ENCODE results near the gene TNS3. TPM values are rescaled to one million over a fixed set of nuclear protein-coding genes. Genes with fewer than 3 reads are reported as not detected.

The TNS3 gene
- polyA plus RNA-seq, 1 of the 3 experiments (the other 2 are of a cell fraction) = 72.3 TPM

- Histone ChIP-seq H3K36me3 (replicated peaks in 1 of 2; ENCODE audit: control insufficient read depth in 1 of 2, insufficient read depth in 2 of 2, low read length in 1 of 2) (peaks cover 0 to 19% of the 10 kb centered on the region in 2 experiments), H3K27me3 (ENCODE audit: insufficient read depth) (no peaks in the 10 kb centered on the region), H3K4me2 (no peak overlapping the region), H3K4me3 (ENCODE audit: low read depth in 2 of 2, low read length in 1 of 2) (no peak overlapping the region), H3K4me1 (ENCODE audit: control insufficient read depth in 1 of 2, insufficient read depth in 2 of 2, low read depth in 1 of 2, low read length in 1 of 2) (peaks cover 0 to 11% of the 10 kb centered on the region in 2 experiments; a peak in 2 of 4 replicates), H3K79me2 (ENCODE audit: insufficient read depth) (peaks cover 32% of the 10 kb centered on the region), H3K9ac (no peak overlapping the region), H3F3A (replicated peaks; ENCODE audit: insufficient read depth) (no peaks in the 10 kb centered on the region), H3K9me2 (no peaks in the 10 kb centered on the region), H3K9me3 (no peaks in the 10 kb centered on the region), H4K20me1 (ENCODE audit: insufficient read depth) (peaks cover 6% of the 10 kb centered on the region; the same call in 1 of the 2 replicates), H3K27ac (ENCODE audit: low read depth in 2 of 2, low read length in 1 of 2) (no peak overlapping the region), H2AFZ (ENCODE audit: low read depth) (no peak overlapping the region)
- CTCF ChIA-PET = interaction anchor here (1.0 to 4.0 kb wide), 4 partner anchors 14 to 376 kb away, joined by 3 to 23 read pairs (median 14); no protein-coding TSS in a partner anchor
- no peak for TF ChIP-seq TCF12 (IDR thresholded peaks at IDR 0.05)
- TF ChIP-seq, protein P1, sequence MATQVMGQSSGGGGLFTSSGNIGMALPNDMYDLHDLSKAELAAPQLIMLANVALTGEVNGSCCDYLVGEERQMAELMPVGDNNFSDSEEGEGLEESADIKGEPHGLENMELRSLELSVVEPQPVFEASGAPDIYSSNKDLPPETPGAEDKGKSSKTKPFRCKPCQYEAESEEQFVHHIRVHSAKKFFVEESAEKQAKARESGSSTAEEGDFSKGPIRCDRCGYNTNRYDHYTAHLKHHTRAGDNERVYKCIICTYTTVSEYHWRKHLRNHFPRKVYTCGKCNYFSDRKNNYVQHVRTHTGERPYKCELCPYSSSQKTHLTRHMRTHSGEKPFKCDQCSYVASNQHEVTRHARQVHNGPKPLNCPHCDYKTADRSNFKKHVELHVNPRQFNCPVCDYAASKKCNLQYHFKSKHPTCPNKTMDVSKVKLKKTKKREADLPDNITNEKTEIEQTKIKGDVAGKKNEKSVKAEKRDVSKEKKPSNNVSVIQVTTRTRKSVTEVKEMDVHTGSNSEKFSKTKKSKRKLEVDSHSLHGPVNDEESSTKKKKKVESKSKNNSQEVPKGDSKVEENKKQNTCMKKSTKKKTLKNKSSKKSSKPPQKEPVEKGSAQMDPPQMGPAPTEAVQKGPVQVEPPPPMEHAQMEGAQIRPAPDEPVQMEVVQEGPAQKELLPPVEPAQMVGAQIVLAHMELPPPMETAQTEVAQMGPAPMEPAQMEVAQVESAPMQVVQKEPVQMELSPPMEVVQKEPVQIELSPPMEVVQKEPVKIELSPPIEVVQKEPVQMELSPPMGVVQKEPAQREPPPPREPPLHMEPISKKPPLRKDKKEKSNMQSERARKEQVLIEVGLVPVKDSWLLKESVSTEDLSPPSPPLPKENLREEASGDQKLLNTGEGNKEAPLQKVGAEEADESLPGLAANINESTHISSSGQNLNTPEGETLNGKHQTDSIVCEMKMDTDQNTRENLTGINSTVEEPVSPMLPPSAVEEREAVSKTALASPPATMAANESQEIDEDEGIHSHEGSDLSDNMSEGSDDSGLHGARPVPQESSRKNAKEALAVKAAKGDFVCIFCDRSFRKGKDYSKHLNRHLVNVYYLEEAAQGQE (IDR thresholded peaks at IDR 0.05; ENCODE audit: low read depth, low read length) = peak; percentile 78; the same call in 1 of the 2 replicates
- WGBS (ENCODE audit: low lambda C conversion rate) = 93% methylated on average over 8 of the region's 8 CpGs
- POLR2A ChIA-PET = no interaction called here
- no peak for DNase-seq
Measured at GRCh38 chr7:47443049-47443448, 138.9 kb downstream of the TNS3 start.

GRCh38 chr7:47442605-47442865, 139.4 kb downstream of the TNS3 start:
- Histone ChIP-seq H4K20me1 (ENCODE audit: insufficient read depth) (peaks cover 6% of the 10 kb centered on the region; the same call in 1 of the 2 replicates), H3K27me3 (ENCODE audit: insufficient read depth) (no peaks in the 10 kb centered on the region), H3K4me2 (no peak overlapping the region), H2AFZ (ENCODE audit: low read depth) (no peak overlapping the region), H3K36me3 (replicated peaks in 1 of 2; ENCODE audit: control insufficient read depth in 1 of 2, insufficient read depth in 2 of 2, low read length in 1 of 2) (peaks cover 0 to 22% of the 10 kb centered on the region in 2 experiments), H3K4me3 (ENCODE audit: low read depth in 2 of 2, low read length in 1 of 2) (no peak overlapping the region), H3K9me2 (no peaks in the 10 kb centered on the region), H3F3A (replicated peaks; ENCODE audit: insufficient read depth) (no peaks in the 10 kb centered on the region), H3K79me2 (ENCODE audit: insufficient read depth) (peaks cover 32% of the 10 kb centered on the region), H3K27ac (ENCODE audit: low read depth in 2 of 2, low read length in 1 of 2) (no peak overlapping the region), H3K9me3 (no peaks in the 10 kb centered on the region), H3K4me1 (ENCODE audit: control insufficient read depth in 1 of 2, insufficient read depth in 2 of 2, low read depth in 1 of 2, low read length in 1 of 2) (peaks cover 0 to 11% of the 10 kb centered on the region in 2 experiments; a peak in 2 of 4 replicates), H3K9ac (no peak overlapping the region)
- TF ChIP-seq IRF3 (IDR thresholded peaks at IDR 0.05; ENCODE audit: low read depth, low read length) (no peak), CHD2 (IDR thresholded peaks at IDR 0.05; ENCODE audit: low read length, partially characterized antibody) (no peak), GATA2 (CRISPR knock-in tag; IDR thresholded peaks at IDR 0.05) (no peak), TCF12 (IDR thresholded peaks at IDR 0.05) (no peak), EP300 (IDR thresholded peaks at IDR 0.05; ENCODE audit: borderline replicate concordance in 1 of 2, low read depth in 1 of 2, low read length in 1 of 2) (no peak), GABPA (IDR thresholded peaks at IDR 0.05; ENCODE audit: low read depth) (no peak), SMC3 (IDR thresholded peaks at IDR 0.05; ENCODE audit: low read depth, low read length) (no peak), SIN3A (IDR thresholded peaks at IDR 0.05; ENCODE audit: borderline replicate concordance, low read depth, low read length) (no peak), MXI1 (IDR thresholded peaks at IDR 0.05; ENCODE audit: low read depth, low read length) (no peak)
- TF ChIP-seq, protein P2, sequence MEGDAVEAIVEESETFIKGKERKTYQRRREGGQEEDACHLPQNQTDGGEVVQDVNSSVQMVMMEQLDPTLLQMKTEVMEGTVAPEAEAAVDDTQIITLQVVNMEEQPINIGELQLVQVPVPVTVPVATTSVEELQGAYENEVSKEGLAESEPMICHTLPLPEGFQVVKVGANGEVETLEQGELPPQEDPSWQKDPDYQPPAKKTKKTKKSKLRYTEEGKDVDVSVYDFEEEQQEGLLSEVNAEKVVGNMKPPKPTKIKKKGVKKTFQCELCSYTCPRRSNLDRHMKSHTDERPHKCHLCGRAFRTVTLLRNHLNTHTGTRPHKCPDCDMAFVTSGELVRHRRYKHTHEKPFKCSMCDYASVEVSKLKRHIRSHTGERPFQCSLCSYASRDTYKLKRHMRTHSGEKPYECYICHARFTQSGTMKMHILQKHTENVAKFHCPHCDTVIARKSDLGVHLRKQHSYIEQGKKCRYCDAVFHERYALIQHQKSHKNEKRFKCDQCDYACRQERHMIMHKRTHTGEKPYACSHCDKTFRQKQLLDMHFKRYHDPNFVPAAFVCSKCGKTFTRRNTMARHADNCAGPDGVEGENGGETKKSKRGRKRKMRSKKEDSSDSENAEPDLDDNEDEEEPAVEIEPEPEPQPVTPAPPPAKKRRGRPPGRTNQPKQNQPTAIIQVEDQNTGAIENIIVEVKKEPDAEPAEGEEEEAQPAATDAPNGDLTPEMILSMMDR (IDR thresholded peaks at IDR 0.05) = no peak
- TF ChIP-seq, protein P3, sequence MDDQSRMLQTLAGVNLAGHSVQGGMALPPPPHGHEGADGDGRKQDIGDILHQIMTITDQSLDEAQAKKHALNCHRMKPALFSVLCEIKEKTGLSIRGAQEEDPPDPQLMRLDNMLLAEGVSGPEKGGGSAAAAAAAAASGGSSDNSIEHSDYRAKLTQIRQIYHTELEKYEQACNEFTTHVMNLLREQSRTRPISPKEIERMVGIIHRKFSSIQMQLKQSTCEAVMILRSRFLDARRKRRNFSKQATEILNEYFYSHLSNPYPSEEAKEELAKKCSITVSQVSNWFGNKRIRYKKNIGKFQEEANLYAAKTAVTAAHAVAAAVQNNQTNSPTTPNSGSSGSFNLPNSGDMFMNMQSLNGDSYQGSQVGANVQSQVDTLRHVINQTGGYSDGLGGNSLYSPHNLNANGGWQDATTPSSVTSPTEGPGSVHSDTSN (IDR thresholded peaks at IDR 0.05) = no peak
- TF ChIP-seq, protein P1 (IDR thresholded peaks at IDR 0.05; ENCODE audit: low read depth, low read length) = no peak
- WGBS (ENCODE audit: low lambda C conversion rate) = 93% methylated on average over 4 of the region's 4 CpGs
- CTCF ChIA-PET = interaction anchor here (1.3 to 4.0 kb wide), 3 partner anchors 15 to 376 kb away, joined by 5 to 23 read pairs (median 23); no protein-coding TSS in a partner anchor
- POLR2A ChIA-PET = no interaction called here
- no peak for DNase-seq

Measured in SK-N-SH (cell line).